HG03045 (cell line): ENCODE results near the gene CDK6.

Experiments
- ATAC-seq: cut with Tn5 transposase; IDR thresholded peaks from one replicate; pipeline ENCODE4 v1.9.1; 2021; ENCODE audit warnings: mild to moderate bottlenecking, moderate library complexity; ENCODE audit not compliant: unreplicated experiment

Gene CDK6

GRCh38 chr7:92685136-92686042 lies 151.0 kb downstream of the CDK6 start:
- no peak for ATAC-seq

- no peak for ATAC-seq
These were observed 152.1 kb downstream of the CDK6 start for GRCh38 chr7:92684274-92684673.

GRCh38 chr7:92682903-92683539 lies 153.4 kb downstream of the CDK6 start:
- ATAC-seq, result no peak

- ATAC-seq, result no peak
These were observed 154.0 kb downstream of the CDK6 start for GRCh38 chr7:92682330-92682729.

GRCh38 chr7:92681633-92682032 lies 154.7 kb downstream of the CDK6 start:
- no peak for ATAC-seq

GRCh38 chr7:92680442-92680841 lies 155.9 kb downstream of the CDK6 start:
- no peak for ATAC-seq

- no peak for ATAC-seq
These were observed 158.0 kb downstream of the CDK6 start for GRCh38 chr7:92678291-92678920.

GRCh38 chr7:92674379-92674778 lies 162.0 kb downstream of the CDK6 start:
- peak; percentile 60 for ATAC-seq

GRCh38 chr7:92671505-92672169 lies 164.7 kb downstream of the CDK6 start:
- ATAC-seq, result no peak

GRCh38 chr7:92670204-92670851 lies 166.0 kb downstream of the CDK6 start:
- no peak for ATAC-seq

- no peak for ATAC-seq
These were observed 166.7 kb downstream of the CDK6 start for GRCh38 chr7:92669616-92670165.

- no peak for ATAC-seq
These were observed 167.8 kb downstream of the CDK6 start for GRCh38 chr7:92668564-92668963.

GRCh38 chr7:92667816-92668535 lies 168.4 kb downstream of the CDK6 start:
- no peak for ATAC-seq

- no peak for ATAC-seq
These were observed 170.4 kb downstream of the CDK6 start for GRCh38 chr7:92665926-92666325.

- no peak for ATAC-seq
These were observed 174.7 kb downstream of the CDK6 start for GRCh38 chr7:92661651-92662050.

GRCh38 chr7:92658671-92659070 lies 177.7 kb downstream of the CDK6 start:
- ATAC-seq, result no peak

GRCh38 chr7:92657391-92657790 lies 179.0 kb downstream of the CDK6 start:
- ATAC-seq, result no peak

- ATAC-seq, result no peak
These were observed 180.3 kb downstream of the CDK6 start for GRCh38 chr7:92656121-92656520.

- ATAC-seq, result no peak
These were observed 181.0 kb downstream of the CDK6 start for GRCh38 chr7:92655346-92655884.

- ATAC-seq, result no peak
These were observed 183.2 kb downstream of the CDK6 start for GRCh38 chr7:92653136-92653535.
